ENCODE measurements around the gene SMR3B.

SMR3B gene

DNA sequence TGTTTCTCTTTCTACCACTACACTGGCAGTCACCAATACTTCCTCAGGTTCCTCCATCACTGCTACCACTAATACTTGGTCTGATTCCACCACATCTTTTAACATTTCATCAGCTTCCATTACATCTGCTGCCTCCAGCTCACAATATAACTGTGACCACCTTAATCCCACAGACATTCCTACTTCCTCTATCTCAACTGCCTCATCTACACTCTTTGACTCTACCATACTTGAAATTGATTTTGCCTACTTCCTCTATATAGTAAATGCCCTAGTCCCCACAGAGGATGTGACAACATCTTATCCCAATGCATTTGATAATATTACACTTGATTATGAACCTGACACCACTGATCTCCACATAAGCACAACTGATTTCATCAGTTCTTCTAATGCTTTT lies 43.9 kb downstream of the SMR3B start:
- no peak for DNase-seq (ENCODE audit: low spot score)
- TF ChIP-seq, protein P1, sequence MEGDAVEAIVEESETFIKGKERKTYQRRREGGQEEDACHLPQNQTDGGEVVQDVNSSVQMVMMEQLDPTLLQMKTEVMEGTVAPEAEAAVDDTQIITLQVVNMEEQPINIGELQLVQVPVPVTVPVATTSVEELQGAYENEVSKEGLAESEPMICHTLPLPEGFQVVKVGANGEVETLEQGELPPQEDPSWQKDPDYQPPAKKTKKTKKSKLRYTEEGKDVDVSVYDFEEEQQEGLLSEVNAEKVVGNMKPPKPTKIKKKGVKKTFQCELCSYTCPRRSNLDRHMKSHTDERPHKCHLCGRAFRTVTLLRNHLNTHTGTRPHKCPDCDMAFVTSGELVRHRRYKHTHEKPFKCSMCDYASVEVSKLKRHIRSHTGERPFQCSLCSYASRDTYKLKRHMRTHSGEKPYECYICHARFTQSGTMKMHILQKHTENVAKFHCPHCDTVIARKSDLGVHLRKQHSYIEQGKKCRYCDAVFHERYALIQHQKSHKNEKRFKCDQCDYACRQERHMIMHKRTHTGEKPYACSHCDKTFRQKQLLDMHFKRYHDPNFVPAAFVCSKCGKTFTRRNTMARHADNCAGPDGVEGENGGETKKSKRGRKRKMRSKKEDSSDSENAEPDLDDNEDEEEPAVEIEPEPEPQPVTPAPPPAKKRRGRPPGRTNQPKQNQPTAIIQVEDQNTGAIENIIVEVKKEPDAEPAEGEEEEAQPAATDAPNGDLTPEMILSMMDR (IDR thresholded peaks at IDR 0.05; ENCODE audit: extremely low read depth, insufficient read depth, missing control alignments), result no peak
- in situ Hi-C loops (cut with MboI; ENCODE audit: low pct_unique_long_range_greater_than_20kb, low sequenced_read_pairs, unreplicated experiment), result no loop called here

DNA sequence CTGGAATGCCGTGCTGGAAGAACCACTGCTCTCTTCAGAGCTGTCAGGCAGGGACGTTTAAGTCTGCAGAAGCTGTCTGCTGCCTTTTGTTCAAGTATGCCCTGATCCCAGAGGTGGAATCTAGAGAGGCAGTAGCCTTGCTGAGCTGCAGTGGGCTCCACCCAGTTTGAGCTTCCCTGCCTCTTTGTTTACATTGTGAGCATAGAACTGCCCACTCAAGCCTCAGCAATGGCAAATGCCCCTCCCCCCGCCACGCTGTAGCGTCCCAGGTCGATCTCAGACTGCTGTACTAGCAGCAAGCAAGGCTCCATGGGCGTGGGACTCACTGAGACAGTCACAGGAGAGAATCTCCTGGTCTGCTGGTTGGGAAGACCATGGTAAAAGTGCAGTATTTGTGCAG lies 54.3 kb downstream of the SMR3B start:
- in situ Hi-C loops (cut with MboI; ENCODE audit: low pct_unique_long_range_greater_than_20kb, low sequenced_read_pairs, unreplicated experiment), result no loop called here
- DNase-seq (ENCODE audit: low spot score), result no peak
- TF ChIP-seq, protein P1 (IDR thresholded peaks at IDR 0.05; ENCODE audit: extremely low read depth, insufficient read depth, missing control alignments), result no peak

Data from GM13977 (cell line).